SK-N-SH treated with all-trans-retinoic acid at 6 μM for 48 hours (cell line): ENCODE results near the gene MYL6.

Source experiments
- GLIS3 ChIP-seq: fragments of 250-450 bp; sonication (Bioruptor Pico); IDR thresholded peaks from 2 replicates; pipeline ENCODE4 v1.5.0; 2020; ENCODE audit warnings: mild to moderate bottlenecking, moderate library complexity
- ISL1 ChIP-seq: fragments of 250-450 bp; sonication (Bioruptor Pico); IDR thresholded peaks from 2 replicates; pipeline ENCODE4 v2.1.2; 2022; ENCODE audit warnings: mild to moderate bottlenecking, moderate library complexity
- PPARA ChIP-seq: fragments of 250-450 bp; sonication (Bioruptor Pico); IDR thresholded peaks from 2 replicates; pipeline ENCODE4 v1.5.0; 2020; ENCODE audit warnings: mild to moderate bottlenecking, borderline replicate concordance
- RARB ChIP-seq: fragments of 250-450 bp; sonication (Bioruptor Pico); IDR thresholded peaks from 2 replicates; pipeline ENCODE4 v1.8.0; 2021; ENCODE audit warnings: mild to moderate bottlenecking, moderate library complexity
- ZFP30 ChIP-seq: fragments of 450-650 bp; formaldehyde crosslinking; IDR thresholded peaks from 2 replicates; pipeline ENCODE4 v1.5.0; 2022; ENCODE audit warnings: mild to moderate bottlenecking, moderate library complexity
- ZNF565 ChIP-seq: fragments of 450-650 bp; formaldehyde crosslinking; conservative IDR thresholded peaks from 2 replicates; pipeline ENCODE4 v1.5.0; 2020; ENCODE audit warnings: low read depth, mild to moderate bottlenecking, moderate library complexity

- TF ChIP-seq ZFP30 (CRISPR knock-in tag), result no peak
- no peak for TF ChIP-seq RARB
- no peak for TF ChIP-seq ISL1 (CRISPR knock-in tag)
- TF ChIP-seq PPARA (CRISPR knock-in tag), result no peak
- no peak for TF ChIP-seq ZNF565 (CRISPR knock-in tag)
- TF ChIP-seq GLIS3 (CRISPR knock-in tag), result no peak
Measured at GRCh38 chr12:56122637-56123036, 35.5 kb upstream of the MYL6 start.
